Camera-type eye (tissue), 1 donor: ENCODE data around the gene COX6A2. TPM values are rescaled to one million over a fixed set of nuclear protein-coding genes. Genes with fewer than 3 reads are reported as not detected.

ENCODE experiments used
- total RNA-seq: library from RNA; depleted of rRNA; stranded (reverse); fragments of >200 nt; gene quantifications from one replicate; pipeline ENCODE4 v1.2.3, GENCODE V29; 2014

Gene COX6A2
- total RNA-seq, result 4.1 TPM

GRCh38 chr16:31428279-31428597 is at the start of gene COX6A2:
TSS of gene COX6A2 (minus strand) at chr16:31428360. CDS start at chr16:31428325, 35 bp downstream.

GRCh38 chr16:31471875-31472708 is 43.9 kb upstream of the COX6A2 start, which contains the start of gene TGFB1I1:
TSS of gene TGFB1I1 (plus strand) at chr16:31472152. CDS start at chr16:31472189, 37 bp downstream.

GRCh38 chr16:31458844-31459686 is 30.9 kb upstream of the COX6A2 start, which contains the start of gene ARMC5:
TSS of gene ARMC5 (plus strand) at chr16:31459501. CDS start at chr16:31459525, 24 bp downstream.

GRCh38 chr16:31393056-31393455 is 35.1 kb downstream of the COX6A2 start, which contains the start of gene ITGAD:
TSS of gene ITGAD (plus strand) at chr16:31393335. CDS start at chr16:31393361, 26 bp downstream.

Other genes starting within 250 kb of the COX6A2 start
- 155 TPM for gene FUS, start 248.2 kb downstream of the COX6A2 start, total RNA-seq
- 8.5 TPM for gene PYCARD, start 225.6 kb downstream of the COX6A2 start, total RNA-seq
- gene TRIM72, start 214.2 kb downstream of the COX6A2 start, total RNA-seq, result 7.6 TPM
- not detected for gene PYDC1, start 211.2 kb downstream of the COX6A2 start, total RNA-seq
- 3.6 TPM for gene ITGAM, start 168.4 kb downstream of the COX6A2 start, total RNA-seq
- 1.8 TPM for gene ITGAX, start 73.2 kb downstream of the COX6A2 start, total RNA-seq
- not detected for gene ITGAD, start 35.0 kb downstream of the COX6A2 start, total RNA-seq
- 1.8 TPM for gene ZNF843, start 14.4 kb upstream of the COX6A2 start, total RNA-seq
- 13.1 TPM for gene ARMC5, start 31.1 kb upstream of the COX6A2 start, total RNA-seq
- 26.6 TPM for gene TGFB1I1, start 43.8 kb upstream of the COX6A2 start, total RNA-seq
- gene SLC5A2, start 54.8 kb upstream of the COX6A2 start, total RNA-seq, result 1.0 TPM
- gene RUSF1, start 80.0 kb upstream of the COX6A2 start, total RNA-seq, result 93.2 TPM
- 21.1 TPM for gene AHSP, start 99.5 kb upstream of the COX6A2 start, total RNA-seq